Keratinocyte (primary cell): Measurements from ENCODE around the gene PTPN5.

Experiments used
- EZH2 ChIP-seq: IDR thresholded peaks from one replicate; pipeline ENCODE4 v1.6.1; 2012; ENCODE audit warnings: inconsistent platforms, mild to moderate bottlenecking, low read length, moderate library complexity
- TF ChIP-seq, protein P1 (sequence below), 3 experiments: IDR thresholded peaks in 1 of 3; conservative IDR thresholded peaks in 1 of 3; optimal IDR thresholded peaks in 1 of 3; 2 replicates in 2 of 3; 3 replicates in 1 of 3; pipeline versions ENCODE3 to v1.5.1; 2011; ENCODE audit warnings: low read length in 3 of 3, mild to moderate bottlenecking in 3 of 3, moderate library complexity in 2 of 3, control low read depth in 1 of 3, inconsistent platforms in 1 of 3; ENCODE audit not compliant: insufficient read depth in 2 of 3; ENCODE audit errors: extremely low read depth in 1 of 3

GRCh38 chr11:18749681-18750319 is 41.8 kb downstream of the PTPN5 start:
- TF ChIP-seq, protein P1, sequence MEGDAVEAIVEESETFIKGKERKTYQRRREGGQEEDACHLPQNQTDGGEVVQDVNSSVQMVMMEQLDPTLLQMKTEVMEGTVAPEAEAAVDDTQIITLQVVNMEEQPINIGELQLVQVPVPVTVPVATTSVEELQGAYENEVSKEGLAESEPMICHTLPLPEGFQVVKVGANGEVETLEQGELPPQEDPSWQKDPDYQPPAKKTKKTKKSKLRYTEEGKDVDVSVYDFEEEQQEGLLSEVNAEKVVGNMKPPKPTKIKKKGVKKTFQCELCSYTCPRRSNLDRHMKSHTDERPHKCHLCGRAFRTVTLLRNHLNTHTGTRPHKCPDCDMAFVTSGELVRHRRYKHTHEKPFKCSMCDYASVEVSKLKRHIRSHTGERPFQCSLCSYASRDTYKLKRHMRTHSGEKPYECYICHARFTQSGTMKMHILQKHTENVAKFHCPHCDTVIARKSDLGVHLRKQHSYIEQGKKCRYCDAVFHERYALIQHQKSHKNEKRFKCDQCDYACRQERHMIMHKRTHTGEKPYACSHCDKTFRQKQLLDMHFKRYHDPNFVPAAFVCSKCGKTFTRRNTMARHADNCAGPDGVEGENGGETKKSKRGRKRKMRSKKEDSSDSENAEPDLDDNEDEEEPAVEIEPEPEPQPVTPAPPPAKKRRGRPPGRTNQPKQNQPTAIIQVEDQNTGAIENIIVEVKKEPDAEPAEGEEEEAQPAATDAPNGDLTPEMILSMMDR (optimal IDR thresholded peaks at IDR 0.05 in 1 of 3, IDR thresholded peaks at IDR 0.05 in 1 of 3, conservative IDR thresholded peaks at IDR 0.05 in 1 of 3; ENCODE audit: extremely low read depth in 1 of 3, insufficient read depth in 2 of 3, low read length in 3 of 3) = no peak
- no peak for TF ChIP-seq EZH2
